H1 (cell line): ENCODE measurements around the gene LHFPL3. TPM values are rescaled to one million over a fixed set of nuclear protein-coding genes. Genes with fewer than 3 reads are reported as not detected.

ENCODE experiments used
- EZH2 ChIP-seq: fragments of 200-600 bp; sonication (generic); IDR thresholded peaks from 2 replicates; pipeline ENCODE4 v1.7.1; 2012; ENCODE audit warnings: low read depth, mild to moderate bottlenecking, moderate library complexity, low read length, inconsistent platforms; ENCODE audit not compliant: severe bottlenecking
- FOSL1 ChIP-seq: IDR thresholded peaks from 2 replicates; pipeline ENCODE4 v1.6.1; 2011; ENCODE audit warnings: mild to moderate bottlenecking, low read depth, low read length, moderate library complexity; ENCODE audit not compliant: insufficient read depth
- TAF7 ChIP-seq: optimal IDR thresholded peaks from 2 replicates; pipeline ENCODE3; 2011; ENCODE audit warnings: low read depth, mild to moderate bottlenecking, inconsistent platforms, low read length, moderate library complexity, borderline replicate concordance
- TCF12 ChIP-seq: IDR thresholded peaks from 2 replicates; pipeline ENCODE4 v1.6.1; 2011; ENCODE audit warnings: low read depth, mild to moderate bottlenecking, low read length
- TEAD4 ChIP-seq: IDR thresholded peaks from 2 replicates; pipeline ENCODE4 v1.6.1; 2012; ENCODE audit warnings: low read depth, low read length, inconsistent platforms, mixed read lengths
- polyA plus RNA-seq, 7 experiments: library from polyadenylated mRNA; depleted of rRNA in 3 of 7; stranded (reverse) in 5 of 7; unstranded in 2 of 7; fragments of >200 nt in 5 of 7; fragments of 200-250 nt in 2 of 7; gene quantifications; 1 replicate in 5 of 7; 2 replicates in 1 of 7; 4 replicates in 1 of 7; pipeline versions ENCODE4 v1.2.1 to v1.2.3, GENCODE V29; 2011 to 2013; ENCODE audit warnings: missing spikeins in 2 of 7, mixed read lengths in 2 of 7
- total RNA-seq: library from RNA; stranded (reverse); fragmentation: NEBNext Ultra II Directional; extraction: Animal tissue kit (Norgen Biotek cat#: 25700); gene quantifications from 2 replicates; pipeline ENCODE4 v1.2.1, GENCODE V29; 2021
- TF ChIP-seq, protein P1 (sequence below): fragments of 300-600 bp; sonication (generic); IDR thresholded peaks from 2 replicates; pipeline ENCODE4 v1.7.1; 2012; ENCODE audit warnings: low read length, moderate library complexity, mild to moderate bottlenecking, inconsistent platforms; ENCODE audit not compliant: insufficient replicate concordance
- TF ChIP-seq, protein P2 (sequence below), 3 experiments: IDR thresholded peaks; 1 replicate in 2 of 3; 2 replicates in 1 of 3; pipeline versions ENCODE4 v1.5.1 to v1.6.1; 2011; ENCODE audit warnings: low read length in 3 of 3, mild to moderate bottlenecking in 3 of 3, inconsistent platforms in 2 of 3, low read depth in 1 of 3, moderate library complexity in 1 of 3; ENCODE audit not compliant: insufficient read depth in 1 of 3; ENCODE audit errors: control extremely low read depth in 1 of 3

Gene LHFPL3
- total and polyA plus RNA-seq, 2 of the 8 experiments (the other 6 are each of a cell fraction or from before 2014, with no cell fraction given) = 0.24 to 0.50 TPM

DNA sequence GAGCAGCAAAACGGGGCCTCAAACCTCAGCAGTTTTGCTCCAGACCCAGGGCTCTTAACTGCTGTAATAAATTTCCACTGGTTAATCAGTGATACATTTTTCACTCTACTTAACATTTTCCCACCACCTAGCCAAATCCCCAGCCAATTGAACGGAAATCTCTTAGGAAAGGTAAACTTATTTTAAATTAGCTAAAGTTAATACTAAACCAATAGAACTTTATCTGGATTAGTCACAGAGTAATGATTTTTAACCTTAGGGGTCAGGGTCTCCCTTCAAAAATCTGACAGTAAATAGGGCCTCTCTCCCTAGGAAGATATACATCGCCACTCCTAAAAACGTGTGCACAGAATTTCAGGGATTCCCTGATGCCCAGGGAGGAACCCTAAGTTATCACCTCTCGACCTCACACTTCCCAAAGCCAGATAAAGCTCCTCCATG lies 598.2 kb downstream of the LHFPL3 start (continued):
- TF ChIP-seq, protein P1, sequence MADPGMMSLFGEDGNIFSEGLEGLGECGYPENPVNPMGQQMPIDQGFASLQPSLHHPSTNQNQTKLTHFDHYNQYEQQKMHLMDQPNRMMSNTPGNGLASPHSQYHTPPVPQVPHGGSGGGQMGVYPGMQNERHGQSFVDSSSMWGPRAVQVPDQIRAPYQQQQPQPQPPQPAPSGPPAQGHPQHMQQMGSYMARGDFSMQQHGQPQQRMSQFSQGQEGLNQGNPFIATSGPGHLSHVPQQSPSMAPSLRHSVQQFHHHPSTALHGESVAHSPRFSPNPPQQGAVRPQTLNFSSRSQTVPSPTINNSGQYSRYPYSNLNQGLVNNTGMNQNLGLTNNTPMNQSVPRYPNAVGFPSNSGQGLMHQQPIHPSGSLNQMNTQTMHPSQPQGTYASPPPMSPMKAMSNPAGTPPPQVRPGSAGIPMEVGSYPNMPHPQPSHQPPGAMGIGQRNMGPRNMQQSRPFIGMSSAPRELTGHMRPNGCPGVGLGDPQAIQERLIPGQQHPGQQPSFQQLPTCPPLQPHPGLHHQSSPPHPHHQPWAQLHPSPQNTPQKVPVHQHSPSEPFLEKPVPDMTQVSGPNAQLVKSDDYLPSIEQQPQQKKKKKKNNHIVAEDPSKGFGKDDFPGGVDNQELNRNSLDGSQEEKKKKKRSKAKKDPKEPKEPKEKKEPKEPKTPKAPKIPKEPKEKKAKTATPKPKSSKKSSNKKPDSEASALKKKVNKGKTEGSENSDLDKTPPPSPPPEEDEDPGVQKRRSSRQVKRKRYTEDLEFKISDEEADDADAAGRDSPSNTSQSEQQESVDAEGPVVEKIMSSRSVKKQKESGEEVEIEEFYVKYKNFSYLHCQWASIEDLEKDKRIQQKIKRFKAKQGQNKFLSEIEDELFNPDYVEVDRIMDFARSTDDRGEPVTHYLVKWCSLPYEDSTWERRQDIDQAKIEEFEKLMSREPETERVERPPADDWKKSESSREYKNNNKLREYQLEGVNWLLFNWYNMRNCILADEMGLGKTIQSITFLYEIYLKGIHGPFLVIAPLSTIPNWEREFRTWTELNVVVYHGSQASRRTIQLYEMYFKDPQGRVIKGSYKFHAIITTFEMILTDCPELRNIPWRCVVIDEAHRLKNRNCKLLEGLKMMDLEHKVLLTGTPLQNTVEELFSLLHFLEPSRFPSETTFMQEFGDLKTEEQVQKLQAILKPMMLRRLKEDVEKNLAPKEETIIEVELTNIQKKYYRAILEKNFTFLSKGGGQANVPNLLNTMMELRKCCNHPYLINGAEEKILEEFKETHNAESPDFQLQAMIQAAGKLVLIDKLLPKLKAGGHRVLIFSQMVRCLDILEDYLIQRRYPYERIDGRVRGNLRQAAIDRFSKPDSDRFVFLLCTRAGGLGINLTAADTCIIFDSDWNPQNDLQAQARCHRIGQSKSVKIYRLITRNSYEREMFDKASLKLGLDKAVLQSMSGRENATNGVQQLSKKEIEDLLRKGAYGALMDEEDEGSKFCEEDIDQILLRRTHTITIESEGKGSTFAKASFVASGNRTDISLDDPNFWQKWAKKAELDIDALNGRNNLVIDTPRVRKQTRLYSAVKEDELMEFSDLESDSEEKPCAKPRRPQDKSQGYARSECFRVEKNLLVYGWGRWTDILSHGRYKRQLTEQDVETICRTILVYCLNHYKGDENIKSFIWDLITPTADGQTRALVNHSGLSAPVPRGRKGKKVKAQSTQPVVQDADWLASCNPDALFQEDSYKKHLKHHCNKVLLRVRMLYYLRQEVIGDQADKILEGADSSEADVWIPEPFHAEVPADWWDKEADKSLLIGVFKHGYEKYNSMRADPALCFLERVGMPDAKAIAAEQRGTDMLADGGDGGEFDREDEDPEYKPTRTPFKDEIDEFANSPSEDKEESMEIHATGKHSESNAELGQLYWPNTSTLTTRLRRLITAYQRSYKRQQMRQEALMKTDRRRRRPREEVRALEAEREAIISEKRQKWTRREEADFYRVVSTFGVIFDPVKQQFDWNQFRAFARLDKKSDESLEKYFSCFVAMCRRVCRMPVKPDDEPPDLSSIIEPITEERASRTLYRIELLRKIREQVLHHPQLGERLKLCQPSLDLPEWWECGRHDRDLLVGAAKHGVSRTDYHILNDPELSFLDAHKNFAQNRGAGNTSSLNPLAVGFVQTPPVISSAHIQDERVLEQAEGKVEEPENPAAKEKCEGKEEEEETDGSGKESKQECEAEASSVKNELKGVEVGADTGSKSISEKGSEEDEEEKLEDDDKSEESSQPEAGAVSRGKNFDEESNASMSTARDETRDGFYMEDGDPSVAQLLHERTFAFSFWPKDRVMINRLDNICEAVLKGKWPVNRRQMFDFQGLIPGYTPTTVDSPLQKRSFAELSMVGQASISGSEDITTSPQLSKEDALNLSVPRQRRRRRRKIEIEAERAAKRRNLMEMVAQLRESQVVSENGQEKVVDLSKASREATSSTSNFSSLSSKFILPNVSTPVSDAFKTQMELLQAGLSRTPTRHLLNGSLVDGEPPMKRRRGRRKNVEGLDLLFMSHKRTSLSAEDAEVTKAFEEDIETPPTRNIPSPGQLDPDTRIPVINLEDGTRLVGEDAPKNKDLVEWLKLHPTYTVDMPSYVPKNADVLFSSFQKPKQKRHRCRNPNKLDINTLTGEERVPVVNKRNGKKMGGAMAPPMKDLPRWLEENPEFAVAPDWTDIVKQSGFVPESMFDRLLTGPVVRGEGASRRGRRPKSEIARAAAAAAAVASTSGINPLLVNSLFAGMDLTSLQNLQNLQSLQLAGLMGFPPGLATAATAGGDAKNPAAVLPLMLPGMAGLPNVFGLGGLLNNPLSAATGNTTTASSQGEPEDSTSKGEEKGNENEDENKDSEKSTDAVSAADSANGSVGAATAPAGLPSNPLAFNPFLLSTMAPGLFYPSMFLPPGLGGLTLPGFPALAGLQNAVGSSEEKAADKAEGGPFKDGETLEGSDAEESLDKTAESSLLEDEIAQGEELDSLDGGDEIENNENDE = no peak
- TF ChIP-seq EZH2 = no peak
- TF ChIP-seq, protein P2, sequence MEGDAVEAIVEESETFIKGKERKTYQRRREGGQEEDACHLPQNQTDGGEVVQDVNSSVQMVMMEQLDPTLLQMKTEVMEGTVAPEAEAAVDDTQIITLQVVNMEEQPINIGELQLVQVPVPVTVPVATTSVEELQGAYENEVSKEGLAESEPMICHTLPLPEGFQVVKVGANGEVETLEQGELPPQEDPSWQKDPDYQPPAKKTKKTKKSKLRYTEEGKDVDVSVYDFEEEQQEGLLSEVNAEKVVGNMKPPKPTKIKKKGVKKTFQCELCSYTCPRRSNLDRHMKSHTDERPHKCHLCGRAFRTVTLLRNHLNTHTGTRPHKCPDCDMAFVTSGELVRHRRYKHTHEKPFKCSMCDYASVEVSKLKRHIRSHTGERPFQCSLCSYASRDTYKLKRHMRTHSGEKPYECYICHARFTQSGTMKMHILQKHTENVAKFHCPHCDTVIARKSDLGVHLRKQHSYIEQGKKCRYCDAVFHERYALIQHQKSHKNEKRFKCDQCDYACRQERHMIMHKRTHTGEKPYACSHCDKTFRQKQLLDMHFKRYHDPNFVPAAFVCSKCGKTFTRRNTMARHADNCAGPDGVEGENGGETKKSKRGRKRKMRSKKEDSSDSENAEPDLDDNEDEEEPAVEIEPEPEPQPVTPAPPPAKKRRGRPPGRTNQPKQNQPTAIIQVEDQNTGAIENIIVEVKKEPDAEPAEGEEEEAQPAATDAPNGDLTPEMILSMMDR (IDR thresholded peaks at IDR 0.05; ENCODE audit: control extremely low read depth in 1 of 3, insufficient read depth in 1 of 3, low read depth in 1 of 3, low read length in 3 of 3) = no peak
- no peak for TF ChIP-seq TCF12
- no peak for TF ChIP-seq FOSL1
- no peak for TF ChIP-seq TEAD4
- no peak for TF ChIP-seq TAF7
